GM10266 (cell line): ENCODE data around the gene PRR5.
"Not testable (repeated sequence)": the region's sequence is repeated elsewhere in the genome, so short reads cannot be mapped to it uniquely, and the experiment has no call there.

ENCODE experiments used
- DNase-seq: peaks from one replicate; pipeline ENCODE4 v3.0.0; 2012; ENCODE audit errors: extremely low spot score
- TF ChIP-seq, protein P1 (sequence below): IDR thresholded peaks from 2 replicates; pipeline ENCODE4 v1.5.1; 2012; ENCODE audit warnings: mild to moderate bottlenecking, low read depth; ENCODE audit not compliant: control insufficient read depth, insufficient read depth; ENCODE audit errors: missing control alignments

Gene PRR5, protein sequence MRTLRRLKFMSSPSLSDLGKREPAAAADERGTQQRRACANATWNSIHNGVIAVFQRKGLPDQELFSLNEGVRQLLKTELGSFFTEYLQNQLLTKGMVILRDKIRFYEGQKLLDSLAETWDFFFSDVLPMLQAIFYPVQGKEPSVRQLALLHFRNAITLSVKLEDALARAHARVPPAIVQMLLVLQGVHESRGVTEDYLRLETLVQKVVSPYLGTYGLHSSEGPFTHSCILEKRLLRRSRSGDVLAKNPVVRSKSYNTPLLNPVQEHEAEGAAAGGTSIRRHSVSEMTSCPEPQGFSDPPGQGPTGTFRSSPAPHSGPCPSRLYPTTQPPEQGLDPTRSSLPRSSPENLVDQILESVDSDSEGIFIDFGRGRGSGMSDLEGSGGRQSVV

DNA sequence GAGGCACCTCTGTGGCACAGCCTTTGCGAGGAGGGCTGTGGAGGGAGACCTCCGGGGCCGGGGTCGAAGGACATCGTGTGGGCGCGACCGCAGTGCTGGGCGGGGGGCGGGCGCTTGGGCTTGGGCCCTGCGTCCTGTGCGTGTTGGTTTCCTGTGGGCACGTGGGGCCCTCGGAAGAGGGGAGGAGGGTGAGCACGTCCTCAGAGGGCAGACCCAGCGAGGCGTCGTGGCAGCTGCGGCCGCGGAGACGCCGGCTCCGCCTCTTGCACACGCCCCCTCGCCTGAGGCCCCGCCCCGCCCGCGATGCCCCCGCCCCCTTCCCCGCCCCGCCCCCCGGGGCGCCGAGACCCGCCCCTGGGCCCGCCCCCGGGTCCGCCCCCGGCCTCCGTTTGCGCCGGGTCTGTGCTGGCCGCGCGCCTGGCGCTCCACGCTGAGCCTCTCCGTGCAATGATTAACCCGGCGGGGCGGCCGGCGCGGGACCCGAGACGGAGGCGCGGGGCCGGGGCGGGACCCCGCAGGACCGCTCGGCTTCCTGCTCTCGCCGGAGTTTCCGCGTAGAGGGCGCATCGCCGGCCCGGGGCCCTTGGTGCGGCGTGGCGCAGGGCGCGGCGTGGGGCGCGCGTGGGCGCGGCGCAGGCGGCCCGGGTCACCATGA, at the start of gene PRR5:
Gene PRR5, plus strand, starts transcription at position 381 of the 655 bp plus-strand sequence. Its CDS starts 271 bp downstream, at position 652.
- peak; percentile 91 for DNase-seq
- TF ChIP-seq, protein P1, sequence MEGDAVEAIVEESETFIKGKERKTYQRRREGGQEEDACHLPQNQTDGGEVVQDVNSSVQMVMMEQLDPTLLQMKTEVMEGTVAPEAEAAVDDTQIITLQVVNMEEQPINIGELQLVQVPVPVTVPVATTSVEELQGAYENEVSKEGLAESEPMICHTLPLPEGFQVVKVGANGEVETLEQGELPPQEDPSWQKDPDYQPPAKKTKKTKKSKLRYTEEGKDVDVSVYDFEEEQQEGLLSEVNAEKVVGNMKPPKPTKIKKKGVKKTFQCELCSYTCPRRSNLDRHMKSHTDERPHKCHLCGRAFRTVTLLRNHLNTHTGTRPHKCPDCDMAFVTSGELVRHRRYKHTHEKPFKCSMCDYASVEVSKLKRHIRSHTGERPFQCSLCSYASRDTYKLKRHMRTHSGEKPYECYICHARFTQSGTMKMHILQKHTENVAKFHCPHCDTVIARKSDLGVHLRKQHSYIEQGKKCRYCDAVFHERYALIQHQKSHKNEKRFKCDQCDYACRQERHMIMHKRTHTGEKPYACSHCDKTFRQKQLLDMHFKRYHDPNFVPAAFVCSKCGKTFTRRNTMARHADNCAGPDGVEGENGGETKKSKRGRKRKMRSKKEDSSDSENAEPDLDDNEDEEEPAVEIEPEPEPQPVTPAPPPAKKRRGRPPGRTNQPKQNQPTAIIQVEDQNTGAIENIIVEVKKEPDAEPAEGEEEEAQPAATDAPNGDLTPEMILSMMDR, result no peak

DNA sequence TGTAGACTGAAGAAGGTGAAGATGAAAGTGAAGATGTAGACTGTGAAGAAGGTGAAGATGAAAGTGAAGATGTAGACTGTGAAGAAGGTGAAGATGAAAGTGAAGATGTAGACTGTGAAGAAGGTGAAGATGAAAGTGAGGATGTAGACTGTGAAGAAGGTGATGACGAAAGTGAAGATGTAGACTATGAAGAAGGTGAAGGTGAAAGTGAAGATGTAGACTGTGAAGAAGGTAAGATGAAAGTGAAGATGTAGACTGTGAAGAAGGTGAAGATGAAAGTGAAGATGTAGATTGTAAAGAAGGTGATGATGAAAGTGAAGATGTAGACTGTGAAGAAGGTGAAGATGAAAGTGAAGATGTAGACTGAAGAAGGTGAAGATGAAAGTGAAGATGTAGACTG, 49.1 kb upstream of the PRR5 start:
- DNase-seq, result not testable (repeated sequence)

DNA sequence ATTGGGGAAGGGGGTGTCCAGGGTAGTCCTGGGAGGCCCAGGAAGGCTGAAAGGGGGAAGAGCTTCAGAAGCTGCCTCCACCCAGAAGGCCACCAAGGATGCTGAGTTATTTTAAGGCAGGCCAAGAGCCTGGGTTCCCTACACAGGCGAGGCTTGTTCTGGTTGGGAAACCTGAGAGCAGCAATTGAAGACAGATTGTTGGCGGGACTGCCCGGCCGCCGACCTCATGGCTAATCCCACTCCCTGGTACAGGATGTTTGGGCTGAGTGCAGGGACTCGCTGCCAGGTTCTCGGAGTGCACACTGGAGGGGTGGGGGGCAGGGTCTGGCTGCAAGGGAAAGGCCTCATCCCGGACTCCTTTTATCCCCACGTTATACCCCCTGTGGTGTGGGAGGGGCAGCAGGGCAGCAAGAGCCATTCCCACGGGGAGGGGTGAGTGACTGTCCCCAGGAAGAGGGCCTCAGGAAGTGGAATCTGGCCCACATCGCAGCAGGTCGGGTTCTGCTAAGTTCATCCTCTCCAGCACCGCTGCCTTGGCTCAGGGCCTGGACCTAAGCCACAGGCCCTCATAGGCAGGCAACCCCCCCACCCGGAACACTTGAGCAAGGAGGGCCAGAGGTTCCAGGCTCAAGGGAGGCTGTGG, 43.6 kb upstream of the PRR5 start:
- no peak for DNase-seq
- TF ChIP-seq, protein P1, result no peak

DNA sequence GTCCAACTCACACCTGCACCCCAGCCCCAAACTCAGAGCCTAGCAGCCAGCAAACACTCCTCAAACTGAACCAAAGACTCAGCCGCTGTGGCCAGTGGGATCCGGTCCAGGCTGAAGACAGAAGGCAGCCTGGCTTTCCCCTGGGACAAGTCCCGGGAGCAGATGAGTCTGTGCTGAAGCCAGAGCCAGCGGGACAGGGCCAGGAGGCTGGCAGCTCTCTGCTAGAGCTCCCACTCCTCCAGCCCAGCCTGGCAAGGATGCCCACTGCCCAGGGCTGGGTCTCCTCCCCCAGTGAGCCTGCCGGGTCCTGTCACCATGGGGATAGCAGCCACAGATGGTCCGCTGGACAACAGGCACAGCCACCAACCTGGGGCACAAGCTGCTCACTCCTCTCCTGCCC, 42.9 kb upstream of the PRR5 start:
- TF ChIP-seq, protein P1, result no peak
- DNase-seq, result no peak

DNA sequence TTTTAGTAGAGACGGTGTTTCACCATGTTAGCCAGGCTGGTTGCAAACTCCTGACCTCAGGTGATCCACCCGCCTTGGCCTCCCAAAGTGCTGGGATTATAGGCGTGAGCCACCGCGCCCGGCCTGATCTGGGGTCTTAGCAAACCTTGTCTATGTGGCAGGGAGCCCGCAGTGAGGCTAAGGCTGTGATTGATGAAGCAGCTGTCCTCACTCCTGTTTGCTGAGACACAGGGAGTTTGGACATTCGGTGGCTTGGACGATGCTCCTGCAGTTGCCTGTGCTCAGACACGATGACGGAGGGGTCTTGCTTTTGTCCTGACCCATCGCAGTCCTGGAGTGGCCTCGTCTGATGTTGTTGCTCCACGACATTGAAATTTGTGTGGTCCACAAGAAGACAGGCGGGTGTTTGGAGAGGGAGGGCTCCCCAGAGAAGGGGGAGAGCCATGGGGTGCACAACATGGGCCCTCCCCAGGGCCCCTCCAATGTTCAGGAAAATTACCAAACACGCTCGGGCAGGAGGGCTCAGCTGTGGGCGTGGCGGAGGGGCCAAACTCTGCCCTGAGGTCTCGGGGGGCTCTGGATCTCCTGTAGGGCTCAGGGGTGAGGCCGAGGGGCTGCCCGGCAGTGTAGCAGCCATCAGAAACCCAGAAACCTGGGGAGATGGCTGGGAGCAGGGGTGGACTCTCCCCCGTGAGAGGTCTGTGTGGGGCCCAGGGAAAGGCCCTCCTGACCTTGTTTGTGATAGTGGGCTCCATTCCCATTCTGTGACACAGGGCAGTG, 41.8 kb upstream of the PRR5 start:
- TF ChIP-seq, protein P1, result no peak
- no peak for DNase-seq

DNA sequence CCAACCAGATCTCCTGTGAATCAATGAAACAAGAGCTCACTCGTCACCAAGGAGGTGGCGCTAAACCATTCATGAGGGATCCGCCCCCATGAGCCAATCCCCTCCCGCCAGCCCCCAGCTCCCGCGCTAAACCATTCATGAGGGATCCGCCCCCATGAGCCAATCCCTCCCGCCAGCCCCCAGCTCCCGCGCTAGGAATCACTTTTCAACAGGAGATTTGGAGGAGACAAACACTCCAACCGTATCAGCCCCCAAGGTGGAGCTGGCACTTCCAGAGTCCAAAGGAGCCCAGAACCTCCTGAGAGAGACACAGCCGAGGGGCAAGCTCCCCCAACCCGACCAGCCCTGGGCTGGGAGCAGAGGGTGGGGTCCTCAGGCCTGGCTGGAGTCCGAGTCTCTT, 40.9 kb upstream of the PRR5 start:
- no peak for DNase-seq
- TF ChIP-seq, protein P1, result no peak
